HG03558 (cell line): Measurements from ENCODE around the gene PLEKHG4B.
"Not testable (repeated sequence)": the region's sequence is repeated elsewhere in the genome, so short reads cannot be mapped to it uniquely, and the experiment has no call there.

Experiments used
- ATAC-seq: cut with Tn5 transposase; IDR thresholded peaks from one replicate; pipeline ENCODE4 v1.9.1; 2021; ENCODE audit warnings: moderate number of reproducible peaks; ENCODE audit not compliant: unreplicated experiment; ENCODE audit errors: extremely low read depth

Gene PLEKHG4B

GRCh38 chr5:196350-196749, 104.4 kb downstream of the PLEKHG4B start:
- ATAC-seq: no peak

- not testable (repeated sequence) for ATAC-seq
Measured at GRCh38 chr5:197031-197430, 105.1 kb downstream of the PLEKHG4B start.

- no peak for ATAC-seq
Measured at GRCh38 chr5:197892-198489, 106.0 kb downstream of the PLEKHG4B start.

GRCh38 chr5:198516-199196, 106.7 kb downstream of the PLEKHG4B start:
- ATAC-seq: no peak

- no peak for ATAC-seq
Measured at GRCh38 chr5:199197-199949, 107.4 kb downstream of the PLEKHG4B start.

GRCh38 chr5:199950-200645, 108.1 kb downstream of the PLEKHG4B start:
- no peak for ATAC-seq

- no peak for ATAC-seq
Measured at GRCh38 chr5:200985-201384, 109.0 kb downstream of the PLEKHG4B start.

GRCh38 chr5:201672-202071, 109.7 kb downstream of the PLEKHG4B start:
- ATAC-seq: no peak

- no peak for ATAC-seq
Measured at GRCh38 chr5:203246-203930, 111.4 kb downstream of the PLEKHG4B start.

- ATAC-seq: no peak
Measured at GRCh38 chr5:204001-204400, 112.0 kb downstream of the PLEKHG4B start.

- no peak for ATAC-seq
Measured at GRCh38 chr5:204462-204861, 112.5 kb downstream of the PLEKHG4B start.

- no peak for ATAC-seq
Measured at GRCh38 chr5:204966-205670, 113.2 kb downstream of the PLEKHG4B start.

GRCh38 chr5:206406-206805, 114.4 kb downstream of the PLEKHG4B start:
- ATAC-seq: no peak

GRCh38 chr5:206927-207536, 115.1 kb downstream of the PLEKHG4B start:
- no peak for ATAC-seq

- ATAC-seq: no peak
Measured at GRCh38 chr5:207599-207998, 115.6 kb downstream of the PLEKHG4B start.

GRCh38 chr5:208449-209114, 116.6 kb downstream of the PLEKHG4B start:
- ATAC-seq: no peak

- ATAC-seq: no peak
Measured at GRCh38 chr5:213803-214395, 121.9 kb downstream of the PLEKHG4B start.

GRCh38 chr5:215256-215655, 123.3 kb downstream of the PLEKHG4B start:
- ATAC-seq: not testable (repeated sequence)
